GM12878 (cell line): ENCODE data around the gene TRERF1. TPM values are rescaled to one million over a fixed set of nuclear protein-coding genes. Genes with fewer than 3 reads are reported as not detected.

Experiments
- MEF2A ChIP-seq: IDR thresholded peaks from 2 replicates; pipeline ENCODE4 v1.6.1; 2011; ENCODE audit warnings: low read depth, mild to moderate bottlenecking, low read length, moderate library complexity; ENCODE audit not compliant: insufficient read depth
- NR2F1 ChIP-seq: fragments of 450-650 bp; conservative IDR thresholded peaks from 2 replicates; pipeline ENCODE4 v1.6.1; 2017; ENCODE audit warnings: mild to moderate bottlenecking
- ZNF687 ChIP-seq: fragments of 450-650 bp; IDR thresholded peaks from 2 replicates; pipeline ENCODE4 v1.6.1; 2017; ENCODE audit warnings: mild to moderate bottlenecking, moderate library complexity
- polyA plus RNA-seq, 11 experiments: library from polyadenylated mRNA; depleted of rRNA in 4 of 11; unstranded in 6 of 11; stranded (reverse) in 5 of 11; fragments of >200 nt; fragmentation: Nextera tagmentation in 4 of 11; fragmentation: Illumina TruSeq in 1 of 11; extraction: Ambion mirVana in 4 of 11; extraction: Trizol in 1 of 11; gene quantifications; 1 replicate in 1 of 11; 2 replicates in 10 of 11; pipeline versions ENCODE4 v1.2.1 to v1.2.3, GENCODE V29; 2011 to 2016; ENCODE audit warnings: inconsistent platforms in 2 of 11, missing spikeins in 2 of 11, low read depth in 1 of 11
- total RNA-seq, 4 experiments: library from RNA; depleted of rRNA in 3 of 4; stranded (reverse); fragments of >200 nt in 3 of 4; fragmentation: Illumina TruSeq in 1 of 4; extraction: Trizol in 1 of 4; gene quantifications; 2 replicates each; pipeline versions ENCODE4 v1.2.1 to v1.2.3, GENCODE V29; 2013 to 2021
- TF ChIP-seq, protein P1 (sequence below): fragments of 450-650 bp; IDR thresholded peaks from 2 replicates; pipeline ENCODE4 v1.6.1; 2017; ENCODE audit warnings: mild to moderate bottlenecking, moderate library complexity

TRERF1 gene
- total and polyA plus RNA-seq, 10 of the 15 experiments (the other 5 are each of a cell fraction or from before 2014, with no cell fraction given) = 2.2 to 19.4 (median 7.2) TPM

GRCh38 chr6:42394881-42395620 is 56.7 kb downstream of the TRERF1 start (continued):
- TF ChIP-seq ZNF687 = no peak
- TF ChIP-seq MEF2A = no peak
- TF ChIP-seq, protein P1, sequence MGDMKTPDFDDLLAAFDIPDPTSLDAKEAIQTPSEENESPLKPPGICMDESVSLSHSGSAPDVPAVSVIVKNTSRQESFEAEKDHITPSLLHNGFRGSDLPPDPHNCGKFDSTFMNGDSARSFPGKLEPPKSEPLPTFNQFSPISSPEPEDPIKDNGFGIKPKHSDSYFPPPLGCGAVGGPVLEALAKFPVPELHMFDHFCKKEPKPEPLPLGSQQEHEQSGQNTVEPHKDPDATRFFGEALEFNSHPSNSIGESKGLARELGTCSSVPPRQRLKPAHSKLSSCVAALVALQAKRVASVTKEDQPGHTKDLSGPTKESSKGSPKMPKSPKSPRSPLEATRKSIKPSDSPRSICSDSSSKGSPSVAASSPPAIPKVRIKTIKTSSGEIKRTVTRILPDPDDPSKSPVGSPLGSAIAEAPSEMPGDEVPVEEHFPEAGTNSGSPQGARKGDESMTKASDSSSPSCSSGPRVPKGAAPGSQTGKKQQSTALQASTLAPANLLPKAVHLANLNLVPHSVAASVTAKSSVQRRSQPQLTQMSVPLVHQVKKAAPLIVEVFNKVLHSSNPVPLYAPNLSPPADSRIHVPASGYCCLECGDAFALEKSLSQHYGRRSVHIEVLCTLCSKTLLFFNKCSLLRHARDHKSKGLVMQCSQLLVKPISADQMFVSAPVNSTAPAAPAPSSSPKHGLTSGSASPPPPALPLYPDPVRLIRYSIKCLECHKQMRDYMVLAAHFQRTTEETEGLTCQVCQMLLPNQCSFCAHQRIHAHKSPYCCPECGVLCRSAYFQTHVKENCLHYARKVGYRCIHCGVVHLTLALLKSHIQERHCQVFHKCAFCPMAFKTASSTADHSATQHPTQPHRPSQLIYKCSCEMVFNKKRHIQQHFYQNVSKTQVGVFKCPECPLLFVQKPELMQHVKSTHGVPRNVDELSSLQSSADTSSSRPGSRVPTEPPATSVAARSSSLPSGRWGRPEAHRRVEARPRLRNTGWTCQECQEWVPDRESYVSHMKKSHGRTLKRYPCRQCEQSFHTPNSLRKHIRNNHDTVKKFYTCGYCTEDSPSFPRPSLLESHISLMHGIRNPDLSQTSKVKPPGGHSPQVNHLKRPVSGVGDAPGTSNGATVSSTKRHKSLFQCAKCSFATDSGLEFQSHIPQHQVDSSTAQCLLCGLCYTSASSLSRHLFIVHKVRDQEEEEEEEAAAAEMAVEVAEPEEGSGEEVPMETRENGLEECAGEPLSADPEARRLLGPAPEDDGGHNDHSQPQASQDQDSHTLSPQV = no peak
- no peak for TF ChIP-seq NR2F1
